ENCODE results near the gene SPTLC2. TPM values are rescaled to one million over a fixed set of nuclear protein-coding genes. Genes with fewer than 3 reads are reported as not detected.

The SPTLC2 gene
- total and polyA plus RNA-seq, 2 of the 8 experiments (the other 6 are each of a cell fraction or from before 2014, with no cell fraction given): 8.9 to 35.1 TPM

GRCh38 chr14:77544571-77544970 lies 71.9 kb downstream of the SPTLC2 start:
- Histone ChIP-seq H3K9me3 (ENCODE audit: insufficient read depth in 2 of 2, low read depth in 1 of 2, low read length in 1 of 2) (no peaks in the 10 kb centered on the region), H2AFZ (ENCODE audit: low read length) (no peak overlapping the region), H3K18ac (ENCODE audit: extremely low read depth, low read length) (no peak overlapping the region), H3K4me2 (ENCODE audit: insufficient read depth in 1 of 2, low read depth in 2 of 2, low read length in 2 of 2) (no peak overlapping the region), H3K27me3 (replicated peaks in 1 of 4; ENCODE audit: control insufficient read depth in 3 of 4, extremely low read depth in 1 of 4, insufficient read depth in 3 of 4, low read length in 3 of 4) (no peaks in the 10 kb centered on the region), H3K4ac (replicated peaks; ENCODE audit: insufficient read length, low read depth, low read length) (no peak overlapping the region), H4K20me1 (replicated peaks in 1 of 2; ENCODE audit: control insufficient read depth in 1 of 2, insufficient read depth in 2 of 2, low read length in 2 of 2) (no peaks in the 10 kb centered on the region), H2BK15ac (ENCODE audit: low read length) (no peak overlapping the region), H3K14ac (ENCODE audit: insufficient read length) (no peak overlapping the region), H2AK5ac (ENCODE audit: low read depth, low read length) (no peak overlapping the region), H3K27ac (ENCODE audit: low read depth, low read length) (no peak overlapping the region), H3K23me2 (ENCODE audit: low read depth, low read length) (no peaks in the 10 kb centered on the region; the same call in 1 of the 2 replicates), H4K5ac (ENCODE audit: insufficient read length, low read depth, low read length) (no peak overlapping the region), H2BK20ac (ENCODE audit: low read length) (no peak overlapping the region), H2BK120ac (replicated peaks; ENCODE audit: low read depth, low read length) (no peak overlapping the region), H4K8ac (ENCODE audit: extremely low read depth, insufficient read depth, low read length) (no peak overlapping the region), H3K56ac (replicated peaks; ENCODE audit: insufficient read length, low read depth, low read length) (no peak overlapping the region), H2BK12ac (ENCODE audit: low read depth, low read length) (no peak overlapping the region), H2BK5ac (ENCODE audit: low read depth, low read length) (no peak overlapping the region), H3K23ac (ENCODE audit: insufficient read length) (no peak overlapping the region), H3K4me3 (ENCODE audit: extremely low read depth in 1 of 4, insufficient read depth in 2 of 4, low read depth in 3 of 4, low read length in 4 of 4) (no peak overlapping the region), H3K79me2 (ENCODE audit: control insufficient read depth in 1 of 2, insufficient read depth in 2 of 2, low read length in 2 of 2) (no peaks in the 10 kb centered on the region), H3K4me1 (replicated peaks in 1 of 4; ENCODE audit: control insufficient read depth in 3 of 4, insufficient read depth in 4 of 4, low read length in 3 of 4) (no peaks in the 10 kb centered on the region), H4K91ac (replicated peaks; ENCODE audit: insufficient read length, low read length) (no peak overlapping the region), H3K36me3 (ENCODE audit: control insufficient read depth in 2 of 4, insufficient read depth in 4 of 4, low read length in 3 of 4) (peaks cover 0 to 14% (median 5%) of the 10 kb centered on the region in 4 experiments; a peak in 4 of 8 replicates), H3K79me1 (ENCODE audit: low read depth, low read length) (no peaks in the 10 kb centered on the region), H3K9ac (replicated peaks in 1 of 4; ENCODE audit: extremely low read depth in 1 of 4, low read depth in 3 of 4, low read length in 3 of 4) (no peak overlapping the region)
- CTCF ChIA-PET (ENCODE audit: partially characterized antibody): interaction anchor here (0.6 to 1.7 kb wide), 5 partner anchors 17 to 283 kb away, joined by 3 to 4 read pairs (median 3); no protein-coding TSS in a partner anchor
- FAIRE-seq (no peak), DNase-seq (ENCODE audit: low read depth in 1 of 2, low spot score in 2 of 2) (no peak)
- 92% methylated on average over 2 of the region's 2 CpGs; no CpG with 5 or more reads in 1 of the 2 experiments for WGBS, 2 experiments (ENCODE audit: extremely low coverage in 1 of 2, insufficient coverage in 1 of 2, insufficient read length in 1 of 2, insufficient replicate concordance in 2 of 2, low coverage in 1 of 2, low lambda C conversion rate in 2 of 2, missing lambda C conversion rate in 1 of 2)
- POLR2A ChIA-PET (ENCODE audit: partially characterized antibody): interaction anchor here (0.6 kb wide), 1 partner anchor 8 kb away, joined by 4 read pairs; no protein-coding TSS in a partner anchor
- TF ChIP-seq CHD2 (IDR thresholded peaks at IDR 0.05; ENCODE audit: low read length) (no peak), CTBP2 (IDR thresholded peaks at IDR 0.05; ENCODE audit: borderline replicate concordance, insufficient read depth, insufficient read length, low read length) (no peak), GABPA (IDR thresholded peaks at IDR 0.05; ENCODE audit: borderline replicate concordance, insufficient read depth, low read length) (no peak), GTF2F1 (IDR thresholded peaks at IDR 0.05; ENCODE audit: borderline replicate concordance, low read depth, low read length) (no peak), ZNF274 (IDR thresholded peaks at IDR 0.05; ENCODE audit: borderline replicate concordance, extremely low read depth, low read length) (no peak), CHD1 (IDR thresholded peaks at IDR 0.05; ENCODE audit: low read depth, low read length) (no peak), SIN3A (conservative IDR thresholded peaks at IDR 0.05 in 1 of 2, IDR thresholded peaks at IDR 0.05 in 1 of 2; ENCODE audit: low read depth in 1 of 2, low read length in 2 of 2) (no peak), TCF12 (IDR thresholded peaks at IDR 0.05; ENCODE audit: low read depth, low read length) (no peak), CBX8 (IDR thresholded peaks at IDR 0.05; ENCODE audit: borderline replicate concordance, low read depth, low read length) (no peak)
- TF ChIP-seq, protein P1, sequence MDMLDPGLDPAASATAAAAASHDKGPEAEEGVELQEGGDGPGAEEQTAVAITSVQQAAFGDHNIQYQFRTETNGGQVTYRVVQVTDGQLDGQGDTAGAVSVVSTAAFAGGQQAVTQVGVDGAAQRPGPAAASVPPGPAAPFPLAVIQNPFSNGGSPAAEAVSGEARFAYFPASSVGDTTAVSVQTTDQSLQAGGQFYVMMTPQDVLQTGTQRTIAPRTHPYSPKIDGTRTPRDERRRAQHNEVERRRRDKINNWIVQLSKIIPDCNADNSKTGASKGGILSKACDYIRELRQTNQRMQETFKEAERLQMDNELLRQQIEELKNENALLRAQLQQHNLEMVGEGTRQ (IDR thresholded peaks at IDR 0.05; ENCODE audit: low read length): no peak
